ENCODE data around the gene COL4A1. TPM values are rescaled to one million over a fixed set of nuclear protein-coding genes. Genes with fewer than 3 reads are reported as not detected.

Gene COL4A1
- total RNA-seq, 3 donors from 2014 or later, result 118 to 1,008 (median 370) TPM

DNA sequence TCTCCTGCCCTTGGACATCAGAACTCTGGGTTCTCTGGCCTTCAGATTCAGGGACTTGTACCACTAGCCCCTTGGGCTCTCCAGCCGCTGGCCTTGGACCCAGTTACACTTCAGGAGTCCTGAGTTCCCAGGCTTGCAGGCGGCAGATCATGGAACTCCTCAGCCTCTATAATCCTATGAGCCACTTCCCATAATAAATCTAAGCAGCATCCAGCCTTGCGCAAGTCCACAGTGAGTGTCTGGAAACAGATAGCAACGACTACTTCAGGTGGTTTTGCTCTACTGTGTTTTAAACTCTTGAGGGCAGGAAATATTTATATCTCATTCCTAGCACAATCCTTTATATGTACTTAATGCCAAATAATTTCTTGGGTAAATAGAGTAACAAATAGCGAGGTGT lies 92.3 kb downstream of the COL4A1 start:
- intact Hi-C loops (cut with DNase I; ENCODE audit: low total_unique reads), result no loop called here
- no peaks in the 10 kb centered on the region for H3K36me3 ChIP-seq
- H3K4me1 ChIP-seq, result no peaks in the 10 kb centered on the region
- no peak for DNase-seq (ENCODE audit: low spot score in 2 of 2)
- TF ChIP-seq CTCF (IDR thresholded peaks at IDR 0.05) (no peak), POLR2AphosphoS5 (IDR thresholded peaks at IDR 0.05) (no peak), POLR2A (IDR thresholded peaks at IDR 0.05) (no peak)
- peak overlapping the region in 1 of 2 donors; percentile 7 for H3K27ac ChIP-seq
- H3K27me3 ChIP-seq, result no peaks in the 10 kb centered on the region
- no peaks in the 10 kb centered on the region for H3K9me3 ChIP-seq
- no peak overlapping the region for H3K4me3 ChIP-seq

DNA sequence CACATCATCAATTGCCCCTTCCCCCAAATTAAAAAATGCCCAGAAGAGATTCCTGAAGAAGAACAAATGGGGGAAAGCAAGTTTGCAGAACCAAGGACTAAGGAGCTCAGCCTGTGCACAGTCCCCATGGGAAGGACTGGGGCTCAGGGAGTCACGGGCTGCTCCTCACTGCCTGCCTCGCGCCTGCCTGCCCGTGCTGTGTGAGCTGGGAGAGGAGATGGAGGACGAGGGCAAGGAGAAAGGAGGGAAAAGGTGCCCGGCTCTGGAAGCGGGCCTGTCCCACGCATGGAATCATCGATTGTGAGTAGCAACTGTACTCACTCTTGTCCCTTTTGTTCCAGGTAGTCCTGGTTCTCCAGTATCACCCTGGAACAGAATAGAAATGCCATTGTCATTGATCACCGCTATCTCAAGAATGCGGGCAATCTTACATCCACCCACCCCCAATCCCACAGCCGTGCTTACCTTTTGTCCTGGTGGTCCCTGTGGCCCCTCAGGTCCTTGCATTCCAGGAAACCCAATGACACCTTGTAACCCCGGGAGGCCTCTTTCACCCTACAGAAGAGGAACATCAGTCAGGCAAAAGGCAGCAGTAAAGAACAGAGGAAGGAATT lies 93.4 kb downstream of the COL4A1 start:
- no peak overlapping the region for H3K4me3 ChIP-seq
- DNase-seq (ENCODE audit: low spot score in 2 of 2), result no peak
- intact Hi-C loops (cut with DNase I; ENCODE audit: low total_unique reads), result no loop called here
- H3K27ac ChIP-seq, result no peak overlapping the region
- no peaks in the 10 kb centered on the region for H3K4me1 ChIP-seq
- H3K27me3 ChIP-seq, result no peaks in the 10 kb centered on the region
- no peaks in the 10 kb centered on the region for H3K36me3 ChIP-seq
- TF ChIP-seq POLR2A (IDR thresholded peaks at IDR 0.05) (no peak), CTCF (IDR thresholded peaks at IDR 0.05) (no peak), POLR2AphosphoS5 (IDR thresholded peaks at IDR 0.05) (no peak)
- H3K9me3 ChIP-seq, result no peaks in the 10 kb centered on the region

DNA sequence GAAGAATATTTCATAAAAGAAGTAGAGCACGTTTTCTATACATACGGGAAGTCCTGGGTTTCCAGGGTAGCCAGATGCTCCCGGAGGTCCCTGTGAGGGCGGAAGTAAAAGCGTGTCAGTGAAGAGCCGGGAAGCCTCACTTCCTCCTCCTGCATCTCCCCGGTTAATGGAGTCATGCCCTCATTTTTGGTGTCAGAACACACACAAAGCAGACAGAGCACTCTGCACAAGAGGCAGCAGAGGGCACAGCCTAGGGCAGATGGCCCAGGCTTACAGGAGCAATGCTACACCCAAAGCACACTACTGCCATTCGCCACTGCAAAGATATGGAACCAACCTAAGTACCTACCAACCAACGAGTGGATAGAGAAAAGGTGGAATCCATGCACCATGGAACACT lies 94.4 kb downstream of the COL4A1 start:
- Histone ChIP-seq H3K27ac (no peak overlapping the region), H3K9me3 (no peaks in the 10 kb centered on the region), H3K36me3 (no peaks in the 10 kb centered on the region), H3K4me3 (no peak overlapping the region), H3K27me3 (no peaks in the 10 kb centered on the region), H3K4me1 (no peaks in the 10 kb centered on the region)
- no peak for DNase-seq (ENCODE audit: low spot score in 2 of 2)
- TF ChIP-seq CTCF (IDR thresholded peaks at IDR 0.05) (no peak), POLR2AphosphoS5 (IDR thresholded peaks at IDR 0.05) (no peak), POLR2A (IDR thresholded peaks at IDR 0.05) (no peak)
- intact Hi-C loops (cut with DNase I; ENCODE audit: low total_unique reads), result no loop called here

- intact Hi-C loops (cut with DNase I; ENCODE audit: low total_unique reads), result no loop called here
- no peak overlapping the region for H3K4me3 ChIP-seq
- TF ChIP-seq POLR2A (IDR thresholded peaks at IDR 0.05) (no peak), CTCF (IDR thresholded peaks at IDR 0.05) (no peak), POLR2AphosphoS5 (IDR thresholded peaks at IDR 0.05) (no peak)
- no peaks in the 10 kb centered on the region for H3K4me1 ChIP-seq
- no peaks in the 10 kb centered on the region for H3K9me3 ChIP-seq
- DNase-seq (ENCODE audit: low spot score in 2 of 2), result no peak
- no peaks in the 10 kb centered on the region for H3K36me3 ChIP-seq
- no peaks in the 10 kb centered on the region for H3K27me3 ChIP-seq
- no peak overlapping the region for H3K27ac ChIP-seq
These were observed 95.2 kb downstream of the COL4A1 start for GRCh38 chr13:110211735-110212134.

- DNase-seq (ENCODE audit: low spot score in 2 of 2), result no peak
- H3K27ac ChIP-seq, result no peak overlapping the region
- H3K36me3 ChIP-seq, result no peaks in the 10 kb centered on the region
- H3K4me3 ChIP-seq, result no peak overlapping the region
- intact Hi-C loops (cut with DNase I; ENCODE audit: low total_unique reads), result no loop called here
- TF ChIP-seq POLR2AphosphoS5 (IDR thresholded peaks at IDR 0.05) (no peak), CTCF (IDR thresholded peaks at IDR 0.05) (no peak), POLR2A (IDR thresholded peaks at IDR 0.05) (no peak)
- H3K4me1 ChIP-seq, result no peaks in the 10 kb centered on the region
- H3K27me3 ChIP-seq, result no peaks in the 10 kb centered on the region
- H3K9me3 ChIP-seq, result no peaks in the 10 kb centered on the region
These were observed 95.9 kb downstream of the COL4A1 start for GRCh38 chr13:110211046-110211445.
